Epithelial cell of esophagus (primary cell): ENCODE results near the gene C2orf92.

Experiments used
- DNase-seq: peaks from one replicate; pipeline ENCODE4 v3.0.0; 2010; ENCODE audit warnings: low read depth
- H3K4me3 ChIP-seq: 2 replicates; pipeline ENCODE4 v1.5.1; 2011; ENCODE audit warnings: mild to moderate bottlenecking, low read length, control low read depth
- CTCF ChIP-seq: IDR thresholded peaks from 2 replicates; pipeline ENCODE4 v1.5.1; 2011; ENCODE audit warnings: low read depth, mild to moderate bottlenecking, low read length, control low read depth, inconsistent platforms; ENCODE audit not compliant: insufficient read depth; ENCODE audit errors: missing control alignments

C2orf92 gene

GRCh38 chr2:97698530-97698929 is 29.0 kb downstream of the C2orf92 start:
- no peak for TF ChIP-seq CTCF
- no peak overlapping the region for H3K4me3 ChIP-seq
- DNase-seq, result peak; percentile 13

- peak; percentile 67 for DNase-seq
- peak; percentile 88 for TF ChIP-seq CTCF
- H3K4me3 ChIP-seq, result no peak overlapping the region
These were observed 30.4 kb downstream of the C2orf92 start for GRCh38 chr2:97699765-97700444.

GRCh38 chr2:97701186-97701585 is 31.7 kb downstream of the C2orf92 start:
- DNase-seq, result no peak
- no peak overlapping the region for H3K4me3 ChIP-seq
- TF ChIP-seq CTCF, result no peak

- no peak for TF ChIP-seq CTCF
- DNase-seq, result no peak
- no peak overlapping the region for H3K4me3 ChIP-seq
These were observed 32.4 kb downstream of the C2orf92 start for GRCh38 chr2:97701851-97702465.

GRCh38 chr2:97702731-97703470 is 33.4 kb downstream of the C2orf92 start:
- DNase-seq, result no peak
- H3K4me3 ChIP-seq, result no peak overlapping the region
- no peak for TF ChIP-seq CTCF

- no peak for TF ChIP-seq CTCF
- H3K4me3 ChIP-seq, result no peak overlapping the region
- DNase-seq, result no peak
These were observed 34.2 kb downstream of the C2orf92 start for GRCh38 chr2:97703741-97704140.
